Fibroblast of upper back skin (primary cell): ENCODE results near the gene SH3RF3.
A peak's percentile ranks its signal among the peaks of the same experiment; 100 is the strongest.
"Not testable (repeated sequence)": the region's sequence is repeated elsewhere in the genome, so short reads cannot be mapped to it uniquely, and the experiment has no call there.

Source experiments
- DNase-seq: peaks from one replicate; pipeline ENCODE4 v3.0.0-alpha.2; 2013

SH3RF3 gene

DNA sequence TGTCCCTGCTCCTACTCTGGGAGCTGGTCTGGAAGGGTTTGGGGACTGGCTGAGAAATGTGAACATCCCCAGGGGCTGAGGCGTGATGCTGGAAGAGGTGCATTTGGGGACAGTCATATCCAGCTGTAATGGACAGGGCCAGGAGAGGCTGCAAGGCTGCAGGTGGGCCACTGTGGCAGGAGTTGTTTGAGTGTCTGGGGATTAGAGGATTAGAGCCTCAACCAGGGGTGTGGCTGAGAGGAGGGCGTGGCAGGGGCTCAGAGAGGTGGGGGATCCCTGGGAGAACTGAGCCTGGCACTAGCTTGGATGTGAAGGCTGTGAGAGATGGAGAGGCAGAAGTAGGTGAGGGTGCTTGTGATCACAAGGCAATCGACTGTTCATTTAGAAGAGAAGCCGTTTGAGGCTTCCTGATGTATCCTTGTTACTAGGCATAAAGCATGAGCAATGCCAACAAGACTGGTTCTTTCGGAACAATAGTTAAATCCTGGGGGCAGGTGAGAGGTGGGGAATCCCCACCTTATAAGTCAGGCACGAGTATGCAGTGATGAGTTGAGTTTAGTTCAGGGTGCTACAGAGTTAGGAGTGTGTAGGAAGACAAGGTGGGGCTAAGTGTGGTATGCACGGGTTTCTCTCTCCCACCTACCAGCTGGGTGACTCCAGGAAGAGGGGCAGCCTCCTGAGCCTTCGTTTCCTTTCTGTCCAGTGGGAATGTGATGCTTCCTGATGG lies 31.9 kb downstream of the SH3RF3 start:
- no peak for DNase-seq

DNA sequence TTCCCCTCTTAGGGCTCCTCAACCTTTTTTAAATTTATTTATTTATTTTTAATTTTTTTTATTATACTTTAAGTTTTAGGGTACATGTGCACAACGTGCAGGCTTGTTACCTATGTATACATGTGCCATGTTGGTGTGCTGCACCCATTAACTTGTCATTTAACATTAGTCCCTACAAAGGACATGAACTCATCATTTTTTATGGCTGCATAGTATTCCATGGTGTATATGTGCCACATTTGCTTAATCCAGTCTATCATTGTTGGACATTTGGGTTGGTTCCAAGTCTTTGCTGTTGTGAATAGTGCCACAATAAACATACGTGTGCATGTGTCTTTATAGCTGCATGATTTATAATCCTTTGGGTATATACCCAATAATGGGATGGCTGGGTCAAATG lies 33.4 kb downstream of the SH3RF3 start:
- not testable (repeated sequence) for DNase-seq

DNA sequence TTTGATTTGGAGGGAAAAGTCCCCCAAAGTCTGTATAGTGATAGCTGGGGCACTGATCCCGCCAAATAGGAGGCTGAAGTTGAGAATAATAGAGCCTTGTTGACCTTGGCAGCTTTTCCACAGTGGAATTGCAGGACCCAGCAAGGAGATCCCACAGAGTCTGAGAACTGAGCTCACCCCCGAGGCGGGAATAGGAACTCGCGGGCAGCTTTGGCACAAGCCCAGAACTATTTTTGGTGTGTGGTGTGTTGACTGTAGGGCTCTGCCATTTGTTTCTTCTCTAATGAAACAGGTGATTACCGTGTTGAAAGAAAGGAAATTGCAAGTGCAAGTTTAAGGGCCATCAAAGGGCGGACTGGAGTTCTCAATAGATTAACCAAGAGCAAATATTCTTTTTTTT lies 34.0 kb downstream of the SH3RF3 start:
- peak; percentile 57 for DNase-seq

DNA sequence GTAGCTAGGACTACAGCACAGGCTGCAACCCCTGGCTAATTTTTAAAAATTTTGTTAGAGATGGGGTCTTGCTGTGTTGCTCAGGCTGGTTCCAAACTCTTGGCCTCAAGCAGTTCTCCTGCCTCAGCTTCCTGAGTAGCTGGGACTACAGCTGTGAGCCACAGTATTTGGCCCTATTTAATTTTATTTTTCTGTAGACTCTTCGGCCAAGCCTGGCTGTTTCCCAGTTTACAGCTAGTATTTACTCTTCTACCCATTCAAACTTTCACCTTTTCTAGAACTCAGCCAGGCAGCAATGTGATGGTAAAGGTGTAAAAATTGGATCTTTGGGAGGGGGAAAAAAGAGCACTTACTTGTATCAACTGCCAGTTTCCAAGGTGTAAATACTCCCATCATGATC lies 35.3 kb downstream of the SH3RF3 start:
- DNase-seq, result no peak

DNA sequence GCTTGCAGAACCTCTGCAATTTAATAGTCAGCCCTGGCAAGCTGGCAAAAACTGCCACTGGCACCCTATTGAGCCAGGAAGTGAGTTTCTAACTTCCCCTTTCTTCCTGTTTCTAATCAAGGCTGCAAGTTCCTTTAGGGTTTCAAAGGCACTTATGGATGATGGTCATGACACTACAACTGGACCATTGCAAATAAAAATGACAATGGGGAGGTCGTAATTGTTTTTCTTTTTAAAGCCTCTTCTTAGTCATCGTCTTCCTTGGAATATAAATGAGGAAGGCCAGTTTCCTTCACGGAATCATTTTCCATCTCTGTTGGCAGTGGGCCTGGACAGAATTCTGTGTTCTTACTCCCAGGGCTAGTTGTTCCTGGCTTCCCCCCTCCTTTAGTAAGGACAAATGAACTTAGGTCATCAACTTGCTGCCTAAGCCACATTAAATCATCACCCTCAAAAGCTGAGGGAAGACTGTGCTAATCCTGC lies 35.8 kb downstream of the SH3RF3 start:
- DNase-seq, result peak; percentile 91

DNA sequence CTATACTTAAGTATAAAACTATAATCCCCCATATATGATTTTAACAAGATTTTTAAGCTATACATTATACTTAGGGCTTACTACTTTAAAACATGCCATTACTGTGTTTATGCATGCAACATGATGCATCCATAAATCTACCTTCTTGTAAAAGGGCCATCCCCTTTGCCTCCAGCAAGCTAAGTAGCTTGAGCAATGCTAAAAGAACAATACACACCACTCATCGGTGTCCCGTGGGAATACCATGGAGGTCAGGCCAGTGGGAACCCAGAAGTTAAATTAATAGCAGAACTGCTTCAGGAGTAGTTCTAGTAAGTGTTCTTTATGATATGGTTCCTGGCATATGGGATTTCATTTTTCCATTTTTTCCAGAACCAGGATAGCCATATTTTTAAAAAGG lies 37.8 kb downstream of the SH3RF3 start:
- DNase-seq, result peak; percentile 81

DNA sequence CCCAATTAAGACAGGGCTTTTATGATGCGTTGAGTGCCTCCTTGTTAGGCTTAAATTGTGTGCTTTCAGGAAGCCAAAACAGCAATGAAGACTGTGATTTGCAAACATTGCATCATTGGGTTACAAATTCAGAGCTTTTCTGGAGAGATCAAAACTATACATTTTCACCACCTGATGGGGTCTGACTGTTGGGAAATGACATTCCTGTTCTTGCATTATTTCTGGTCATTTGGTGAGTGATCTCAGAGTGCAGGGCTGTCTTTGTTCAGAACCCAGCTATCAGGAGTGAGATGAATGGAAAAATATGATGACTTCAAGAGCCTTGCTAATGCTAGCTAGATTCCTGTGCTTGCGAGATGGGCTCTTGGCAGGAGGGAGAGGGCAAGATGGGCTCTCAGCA lies 39.1 kb downstream of the SH3RF3 start:
- DNase-seq, result peak; percentile 79

DNA sequence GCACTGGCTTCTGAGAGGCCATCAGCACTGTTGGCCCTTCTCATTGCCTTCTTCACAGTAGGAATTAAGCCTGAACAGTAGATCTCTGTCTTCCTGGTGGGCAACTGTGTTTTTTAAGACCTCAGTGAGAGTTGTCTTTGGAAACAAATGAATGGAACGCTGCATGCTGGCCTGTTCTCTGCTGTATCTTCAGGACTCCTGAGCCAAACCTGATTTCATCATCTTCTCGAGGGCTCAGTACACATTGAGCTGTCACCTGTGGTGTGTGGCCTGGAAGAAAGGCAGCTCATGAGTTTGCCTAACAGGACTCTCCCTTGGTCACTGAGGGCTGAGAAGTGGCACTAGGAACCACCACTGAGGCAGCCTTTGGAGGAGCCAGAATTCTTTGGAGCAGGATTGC lies 39.7 kb downstream of the SH3RF3 start:
- DNase-seq, result no peak

DNA sequence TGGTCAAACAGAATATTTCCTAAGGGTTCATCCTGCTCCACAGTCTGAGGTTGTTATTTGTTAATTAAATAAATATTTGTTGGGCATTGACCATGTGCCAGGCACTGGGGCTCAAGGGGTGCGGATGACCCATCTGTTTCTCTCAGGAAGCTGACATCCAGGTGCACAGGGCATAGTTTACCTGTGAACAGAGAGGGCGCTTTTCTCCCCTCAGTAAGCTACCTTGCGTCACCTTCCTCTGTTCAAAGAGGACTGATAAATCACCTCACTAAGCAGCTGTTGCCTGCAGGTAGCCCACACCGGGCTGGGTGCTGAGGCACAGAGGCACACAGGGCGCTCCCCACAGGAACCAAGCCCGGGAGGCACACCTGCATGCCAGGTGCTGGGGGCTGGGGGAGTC lies 41.6 kb downstream of the SH3RF3 start:
- DNase-seq, result no peak

DNA sequence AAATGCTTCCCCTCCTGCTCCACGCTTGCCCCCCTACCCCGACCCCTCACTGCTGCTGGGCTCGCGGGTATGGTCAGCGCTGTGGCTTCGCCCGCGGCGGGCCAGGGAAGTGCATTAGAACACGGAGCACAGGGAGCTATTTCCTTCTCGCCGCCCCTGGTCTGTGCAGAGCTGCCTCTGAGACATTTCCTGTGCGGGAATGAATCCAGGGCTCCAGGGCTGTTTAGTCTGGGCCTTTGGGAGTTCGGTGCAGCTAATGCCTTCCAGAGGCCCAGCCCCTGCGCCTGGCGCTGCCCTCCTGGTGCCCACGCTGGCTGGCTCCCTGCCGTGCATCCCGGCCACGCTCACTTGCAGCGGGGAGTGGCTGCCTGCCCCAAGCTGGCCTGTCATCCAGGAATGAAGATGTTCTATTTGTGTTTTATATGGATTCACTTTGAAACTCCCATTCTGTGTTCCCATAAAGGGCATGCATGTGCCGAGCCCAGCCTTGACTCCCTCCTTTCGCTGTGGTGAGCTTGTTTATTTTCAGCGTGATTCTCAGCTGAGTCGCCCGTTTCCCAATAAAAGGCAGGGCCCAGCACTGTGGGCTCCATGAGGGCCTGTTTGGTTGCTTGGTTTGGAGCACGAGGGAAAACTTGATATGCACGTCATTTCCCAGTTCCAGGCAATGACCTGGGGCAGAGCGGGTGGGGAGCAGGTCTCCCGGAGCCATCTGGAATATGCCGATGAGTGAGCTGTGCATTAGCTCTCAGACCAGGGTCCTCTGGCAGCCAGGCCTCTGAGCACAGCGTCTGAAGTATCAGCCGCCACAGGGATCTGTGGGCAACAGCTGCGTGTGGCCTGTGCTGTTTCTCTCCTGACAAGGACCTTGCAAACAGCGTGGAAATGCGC lies 42.7 kb downstream of the SH3RF3 start:
- DNase-seq, result peak; percentile 94

DNA sequence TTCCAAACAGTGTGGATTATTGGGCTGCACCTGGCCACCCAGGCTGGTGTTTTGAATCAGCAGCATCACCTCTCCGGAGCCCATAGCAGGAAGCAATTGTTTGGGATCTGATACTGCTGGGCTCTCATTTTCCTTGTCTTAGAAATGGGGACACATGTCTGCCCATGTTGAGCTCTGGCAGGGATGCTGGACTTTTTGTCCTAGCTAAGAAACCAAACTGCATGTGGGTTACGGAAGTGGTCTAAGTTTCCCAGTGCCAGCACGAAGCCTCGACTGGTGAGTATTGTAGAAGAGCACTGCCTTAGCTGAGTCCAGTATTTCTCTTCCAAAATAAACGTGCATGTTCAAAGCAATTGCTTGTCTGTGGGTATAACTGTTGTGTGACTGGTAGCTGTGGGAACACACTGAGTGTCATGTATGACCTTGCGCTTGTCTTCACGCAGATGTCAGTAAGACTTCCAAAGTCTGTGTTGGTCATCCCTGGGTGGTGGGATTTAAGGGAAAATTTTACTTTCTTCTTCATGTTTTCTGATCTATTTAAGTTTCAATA lies 43.6 kb downstream of the SH3RF3 start:
- no peak for DNase-seq

DNA sequence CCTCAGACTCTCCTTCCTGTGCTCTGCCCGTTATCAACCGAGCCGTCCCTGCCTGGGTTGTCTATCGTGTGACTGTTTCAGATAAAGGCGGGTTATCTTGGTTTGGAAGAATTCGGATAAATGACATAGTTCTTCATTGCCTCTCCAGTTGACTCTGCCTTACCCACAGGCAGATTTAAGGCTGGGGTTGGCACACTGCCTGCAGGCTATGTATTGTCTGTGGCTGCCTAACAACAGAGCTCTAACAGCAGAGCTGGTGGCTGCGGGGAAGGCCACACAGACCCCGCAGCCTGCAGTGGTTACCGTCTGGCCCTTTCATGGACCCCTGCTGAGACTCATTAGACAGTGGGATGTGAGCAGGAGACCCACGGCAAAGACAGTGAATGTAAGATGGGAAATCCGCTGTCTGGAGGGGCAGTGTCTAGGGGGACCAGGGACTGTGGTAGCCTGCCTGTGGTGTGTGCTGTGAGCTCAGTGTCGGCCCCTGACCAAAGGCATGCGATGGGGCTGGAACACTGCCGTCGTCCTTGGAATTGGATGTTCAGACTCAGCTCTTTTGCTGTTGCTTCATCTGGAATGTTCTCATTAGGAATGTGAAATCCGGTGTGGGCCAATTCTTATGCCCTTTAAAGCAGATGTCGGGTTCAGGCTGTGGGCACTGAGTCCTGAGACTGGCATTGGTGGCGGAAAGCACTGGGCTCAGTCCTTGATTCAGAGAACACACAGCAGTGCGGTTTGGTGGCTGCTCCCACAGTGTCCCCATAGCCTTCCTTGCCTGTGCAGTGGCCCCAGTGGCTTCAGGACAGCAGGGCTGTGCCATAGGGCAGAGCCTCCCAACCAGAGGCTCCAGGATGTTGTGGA lies 44.5 kb downstream of the SH3RF3 start:
- peak; percentile 91 for DNase-seq

DNA sequence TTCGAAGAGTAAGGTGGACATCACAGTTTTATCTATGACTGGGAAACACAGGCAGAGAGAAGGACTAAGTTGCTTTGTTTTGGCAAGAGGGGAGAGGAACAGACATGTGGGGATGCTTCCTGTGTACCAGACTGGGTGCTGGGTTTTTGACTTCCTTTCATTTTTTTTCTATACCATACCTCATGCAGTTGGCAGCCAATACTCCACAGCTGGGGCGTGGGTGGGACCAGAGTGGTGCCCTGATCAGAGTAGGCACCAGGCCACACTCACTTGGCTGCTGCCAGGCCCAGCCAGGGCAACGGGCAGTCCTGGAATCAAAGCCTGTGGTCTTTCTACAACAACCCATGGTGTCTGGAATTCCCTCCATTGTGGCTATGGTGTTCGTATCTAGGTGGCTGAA lies 45.2 kb downstream of the SH3RF3 start:
- DNase-seq, result no peak

DNA sequence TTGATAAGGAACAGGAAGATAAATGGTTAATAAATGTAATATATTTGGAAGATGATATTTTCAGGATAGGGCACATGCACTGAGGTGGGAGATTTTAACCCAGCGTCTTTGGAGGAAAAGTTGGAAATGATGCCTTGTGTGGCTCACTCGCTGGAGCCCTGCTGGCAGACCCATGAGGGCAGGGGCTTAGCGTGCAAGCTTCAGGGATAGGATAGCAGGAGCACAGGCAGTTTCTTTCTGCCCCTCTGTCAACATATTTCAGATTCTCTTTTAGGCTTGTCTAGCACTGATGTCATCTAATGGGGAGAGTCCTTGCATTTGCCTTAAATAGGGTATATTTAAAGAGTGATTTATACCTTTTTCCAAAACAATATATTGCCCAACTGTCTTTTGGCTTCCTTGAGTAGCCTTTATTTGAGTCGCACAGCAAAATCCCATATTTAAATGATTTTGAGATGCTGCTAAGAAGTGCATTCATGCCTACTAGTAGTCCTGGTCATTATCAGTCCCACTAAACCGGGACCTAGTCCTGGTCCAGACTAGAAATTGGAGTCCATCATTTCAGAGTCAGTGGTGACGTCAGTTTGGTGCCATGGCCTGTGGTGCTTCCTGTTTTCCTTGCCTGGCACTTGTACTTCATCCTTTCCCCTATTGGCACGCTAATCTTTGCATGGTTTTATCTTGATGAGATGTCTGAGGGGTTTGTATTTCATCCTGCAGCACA lies 45.8 kb downstream of the SH3RF3 start:
- DNase-seq, result no peak

DNA sequence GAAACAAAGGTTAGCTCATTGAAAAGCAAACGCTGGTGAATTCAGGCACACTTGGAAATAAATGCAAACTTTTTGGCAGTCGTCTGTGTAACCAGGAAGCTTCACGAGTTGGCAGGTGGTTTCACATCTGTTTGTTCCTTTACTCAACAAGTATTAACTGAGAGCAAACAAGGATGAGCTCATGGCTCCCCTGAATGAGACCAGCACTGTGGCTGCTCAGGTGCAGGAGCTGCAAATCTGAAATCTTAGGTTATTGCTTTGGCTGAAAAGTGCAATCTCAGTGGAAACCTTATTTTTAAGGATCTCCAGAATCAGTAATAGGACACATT lies 46.3 kb downstream of the SH3RF3 start:
- DNase-seq, result no peak

DNA sequence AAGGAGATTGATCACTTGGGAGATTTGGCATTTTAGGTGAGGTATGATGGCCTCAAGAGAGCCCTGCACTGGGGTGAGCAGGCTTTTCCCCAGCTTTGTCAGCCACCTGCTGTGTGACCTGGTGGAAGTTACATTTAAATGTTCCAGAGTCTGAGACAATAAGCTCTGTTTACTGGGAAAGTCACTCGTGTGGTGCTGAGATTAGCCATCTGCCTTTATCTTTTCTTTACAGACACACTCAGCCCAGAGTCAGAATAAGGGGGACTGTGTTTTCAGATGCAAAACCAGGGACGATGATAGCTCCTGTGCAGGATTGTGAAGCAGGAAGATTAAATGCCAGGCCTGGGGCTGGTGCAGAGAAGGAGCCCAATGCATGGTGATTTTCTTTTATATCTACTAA lies 47.9 kb downstream of the SH3RF3 start:
- DNase-seq, result no peak

DNA sequence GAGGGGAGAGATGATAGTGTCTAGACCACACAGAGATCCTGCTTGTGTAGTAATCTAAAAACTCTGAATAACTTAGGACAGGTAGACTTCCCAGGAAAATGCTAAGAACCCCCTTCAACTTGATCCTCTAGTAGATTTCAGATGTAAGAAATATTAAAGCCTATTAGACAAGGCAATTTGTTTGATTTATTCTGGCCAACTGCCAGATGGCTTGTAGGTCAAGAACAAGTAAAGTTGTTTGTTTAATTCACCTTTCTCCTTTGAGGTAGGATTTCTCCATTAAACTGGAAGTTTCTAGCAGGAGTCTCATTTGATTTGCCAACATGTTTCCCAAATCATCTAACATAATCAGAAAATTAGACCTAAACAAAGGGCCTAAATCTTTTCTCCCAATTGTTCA lies 48.6 kb downstream of the SH3RF3 start:
- no peak for DNase-seq

DNA sequence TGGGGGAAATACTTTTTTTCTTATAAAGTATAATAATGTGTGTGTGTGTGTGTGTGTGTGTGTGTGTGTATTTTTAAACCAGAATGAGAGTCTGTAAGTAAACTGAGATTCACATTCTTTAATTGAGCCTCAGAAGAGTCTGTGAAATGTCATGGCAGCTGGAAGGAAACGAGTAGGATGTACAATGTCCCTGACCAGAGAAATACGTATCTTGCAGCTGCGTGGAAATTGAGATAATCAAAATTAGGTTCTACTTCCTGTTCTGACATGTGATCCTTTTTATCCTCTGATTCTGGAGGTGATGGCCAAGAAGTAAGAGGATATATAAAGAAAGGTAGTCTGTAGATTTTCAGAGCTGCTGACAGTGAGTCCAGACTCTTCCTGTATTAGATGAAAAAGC lies 50.0 kb downstream of the SH3RF3 start:
- DNase-seq, result no peak

DNA sequence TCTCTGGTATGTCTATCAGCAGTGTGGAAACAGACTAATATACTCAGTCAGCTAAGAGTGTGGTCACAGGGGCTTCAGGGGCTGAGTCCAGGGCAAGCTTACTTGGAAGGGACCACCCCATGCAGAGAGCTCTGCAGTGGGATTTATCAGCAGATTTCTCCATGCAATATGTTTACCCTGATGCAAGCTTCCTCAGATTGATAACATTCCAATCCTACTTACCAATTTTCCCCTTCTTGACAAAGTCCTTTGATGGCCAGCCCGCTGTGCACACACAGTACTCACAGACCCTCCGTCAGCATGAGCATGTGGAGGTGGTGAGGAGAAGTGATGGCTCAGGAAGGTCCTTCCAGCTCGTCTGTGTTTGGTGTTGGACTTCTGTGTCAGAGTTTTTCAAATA lies 51.8 kb downstream of the SH3RF3 start:
- no peak for DNase-seq

DNA sequence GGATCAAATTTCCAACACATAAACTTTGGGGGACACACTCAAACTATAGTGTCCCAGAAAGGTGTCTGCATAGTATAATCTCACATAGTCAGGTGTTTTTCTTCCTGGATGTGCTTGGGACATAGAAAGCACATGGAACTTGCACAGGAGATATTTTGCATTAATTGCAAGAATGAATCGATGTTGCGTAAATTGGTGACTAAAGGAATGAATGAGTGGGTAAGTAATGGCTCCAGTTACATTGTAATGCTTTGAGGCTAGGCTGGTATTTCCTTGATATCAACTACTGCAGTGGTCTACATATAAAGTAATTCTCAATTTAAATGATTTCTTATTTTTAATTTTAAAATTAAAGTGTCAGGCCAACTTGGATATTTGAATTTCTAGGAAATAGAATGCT lies 53.4 kb downstream of the SH3RF3 start:
- no peak for DNase-seq

DNA sequence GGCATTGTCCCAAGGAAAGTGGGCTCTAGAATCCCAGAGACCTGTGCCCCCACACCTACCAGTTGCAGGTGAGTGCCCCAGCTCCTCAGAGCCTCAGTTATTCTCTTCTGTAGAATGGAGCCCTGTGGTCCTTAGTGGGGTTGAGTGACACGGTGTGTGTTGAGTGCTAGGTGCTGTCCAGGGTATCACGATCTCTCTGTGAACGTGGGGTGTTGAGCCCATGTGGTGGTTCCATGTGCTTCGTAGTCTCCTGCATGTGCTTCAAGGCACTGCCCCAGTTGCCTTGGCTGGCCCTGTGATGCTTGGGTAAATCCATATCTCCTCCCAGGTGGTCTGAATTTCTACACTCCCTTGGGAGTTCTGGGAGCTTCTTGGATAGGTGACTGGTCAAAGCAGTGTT lies 54.9 kb downstream of the SH3RF3 start:
- DNase-seq, result no peak

DNA sequence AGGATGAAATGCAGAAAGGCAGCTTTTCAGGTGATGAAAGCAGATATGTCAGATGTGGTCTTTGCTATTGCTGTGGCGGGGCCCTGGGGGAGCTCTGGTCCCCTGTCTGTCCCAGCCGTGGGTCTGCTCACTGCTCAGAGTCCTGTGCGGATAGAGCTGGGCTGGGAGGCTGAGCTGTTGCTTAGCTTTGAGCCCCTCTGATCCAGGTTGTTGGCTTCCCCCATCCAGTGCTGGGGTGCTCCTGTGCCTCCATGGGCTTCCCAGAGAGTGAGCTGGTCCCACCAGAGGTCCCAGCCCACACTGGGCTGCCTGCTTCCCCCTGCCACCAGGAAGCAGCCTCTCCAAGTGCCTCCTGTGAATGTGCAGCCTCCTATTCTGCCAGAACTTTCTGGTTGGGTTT lies 55.4 kb downstream of the SH3RF3 start:
- DNase-seq, result no peak
